GM06990 (cell line): ENCODE data around the gene HSD17B8.

Experiments
- DNase-seq: peaks from one replicate; pipeline ENCODE4 v3.0.0-alpha.2; 2011; ENCODE audit not compliant: insufficient read length; ENCODE audit errors: extremely low read depth
- H3K27me3 ChIP-seq: replicated peaks from 2 replicates; pipeline ENCODE4 v1.6.0; 2011; ENCODE audit warnings: low read length; ENCODE audit not compliant: control insufficient read depth, insufficient read depth
- H3K36me3 ChIP-seq: 2 replicates; pipeline ENCODE4 v1.5.1; 2011; ENCODE audit warnings: low read length; ENCODE audit not compliant: control insufficient read depth, insufficient read depth
- H3K4me3 ChIP-seq: replicated peaks from 2 replicates; pipeline ENCODE4 v1.5.1; 2011; ENCODE audit warnings: low read depth, mild to moderate bottlenecking, control low read depth, low read length
- TF ChIP-seq, protein P1 (sequence below): IDR thresholded peaks from 2 replicates; pipeline ENCODE4 v1.5.1; 2011; ENCODE audit warnings: low read length, control low read depth, mild to moderate bottlenecking, inconsistent platforms; ENCODE audit not compliant: insufficient read depth, poor library complexity, severe bottlenecking

The HSD17B8 gene

DNA sequence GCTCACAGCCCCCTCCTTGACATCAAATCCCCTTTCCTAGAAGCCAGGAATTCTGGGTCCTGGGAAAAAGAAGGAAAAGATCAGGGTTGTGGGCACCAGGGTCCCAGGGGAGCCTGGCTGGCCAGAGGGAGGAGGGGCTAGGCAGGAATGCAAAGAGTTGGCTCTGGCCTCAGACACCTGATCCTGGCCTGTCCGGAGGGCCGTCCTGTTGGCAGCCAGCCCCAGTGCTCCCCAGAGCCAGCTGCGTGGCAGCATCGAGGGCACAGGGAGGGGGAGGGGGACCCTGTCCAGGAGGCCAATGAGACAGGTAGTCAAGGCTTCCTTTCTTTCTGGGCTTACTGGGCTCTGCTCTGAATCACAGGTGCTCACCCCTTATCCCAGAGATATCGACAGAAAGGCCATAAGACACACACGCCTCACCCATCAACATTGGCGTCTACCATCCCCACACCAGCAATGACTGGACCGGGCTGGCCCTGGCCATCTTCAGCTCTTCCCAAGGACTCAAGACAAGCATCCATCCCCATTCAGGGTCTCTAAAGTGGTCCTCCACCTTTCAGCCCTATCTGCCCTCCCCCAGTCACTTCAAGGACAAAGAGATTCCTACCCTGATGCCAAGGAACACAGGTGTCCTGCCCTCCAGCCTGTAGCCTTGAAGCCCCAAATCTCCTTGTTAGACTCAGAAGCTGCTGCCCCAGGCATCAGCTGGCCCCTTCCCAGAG lies 12.9 kb upstream of the HSD17B8 start:
- peaks cover 3% of the 10 kb centered on the region for H3K27me3 ChIP-seq
- peaks cover 13% of the 10 kb centered on the region for H3K36me3 ChIP-seq
- no peak overlapping the region for H3K4me3 ChIP-seq
- DNase-seq: no peak
- TF ChIP-seq, protein P1, sequence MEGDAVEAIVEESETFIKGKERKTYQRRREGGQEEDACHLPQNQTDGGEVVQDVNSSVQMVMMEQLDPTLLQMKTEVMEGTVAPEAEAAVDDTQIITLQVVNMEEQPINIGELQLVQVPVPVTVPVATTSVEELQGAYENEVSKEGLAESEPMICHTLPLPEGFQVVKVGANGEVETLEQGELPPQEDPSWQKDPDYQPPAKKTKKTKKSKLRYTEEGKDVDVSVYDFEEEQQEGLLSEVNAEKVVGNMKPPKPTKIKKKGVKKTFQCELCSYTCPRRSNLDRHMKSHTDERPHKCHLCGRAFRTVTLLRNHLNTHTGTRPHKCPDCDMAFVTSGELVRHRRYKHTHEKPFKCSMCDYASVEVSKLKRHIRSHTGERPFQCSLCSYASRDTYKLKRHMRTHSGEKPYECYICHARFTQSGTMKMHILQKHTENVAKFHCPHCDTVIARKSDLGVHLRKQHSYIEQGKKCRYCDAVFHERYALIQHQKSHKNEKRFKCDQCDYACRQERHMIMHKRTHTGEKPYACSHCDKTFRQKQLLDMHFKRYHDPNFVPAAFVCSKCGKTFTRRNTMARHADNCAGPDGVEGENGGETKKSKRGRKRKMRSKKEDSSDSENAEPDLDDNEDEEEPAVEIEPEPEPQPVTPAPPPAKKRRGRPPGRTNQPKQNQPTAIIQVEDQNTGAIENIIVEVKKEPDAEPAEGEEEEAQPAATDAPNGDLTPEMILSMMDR: no peak

DNA sequence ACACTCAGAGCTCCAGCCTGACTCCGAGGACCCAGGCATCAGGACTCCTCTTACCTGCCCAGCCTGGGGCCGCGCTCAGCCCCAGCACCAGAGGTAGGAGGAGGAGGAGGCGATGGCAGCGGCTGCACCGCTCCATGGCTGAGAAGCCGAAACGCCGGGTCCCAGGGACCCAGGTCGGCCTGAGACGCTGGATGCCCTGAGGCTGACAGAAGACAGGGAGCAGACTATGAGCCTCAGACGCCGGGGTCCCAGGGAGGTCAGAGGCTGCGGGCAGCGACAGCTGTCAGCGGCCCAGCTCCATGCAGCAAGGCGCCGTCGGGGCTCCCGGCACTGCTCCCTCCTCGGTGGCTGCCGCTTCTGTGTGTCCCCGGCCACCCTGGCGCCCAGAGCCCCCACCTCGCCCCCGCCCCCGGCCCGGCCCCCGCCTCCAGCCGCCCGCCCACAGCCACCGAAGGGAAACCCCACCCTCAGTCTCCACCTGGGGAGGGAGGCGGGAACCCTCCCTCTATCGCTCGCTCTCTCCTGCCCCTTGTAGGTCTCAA lies 12.3 kb upstream of the HSD17B8 start, which contains the start of gene COL11A2:
Gene COL11A2 (minus strand): TSS at position 363 of the 542 bp plus-strand sequence. CDS start 227 bp downstream, at position 136.
- no peak for DNase-seq
- TF ChIP-seq, protein P1: no peak
- Histone ChIP-seq H3K27me3 (peaks cover 3% of the 10 kb centered on the region), H3K36me3 (peaks cover 13% of the 10 kb centered on the region), H3K4me3 (no peak within 1 kb of the TSS)

DNA sequence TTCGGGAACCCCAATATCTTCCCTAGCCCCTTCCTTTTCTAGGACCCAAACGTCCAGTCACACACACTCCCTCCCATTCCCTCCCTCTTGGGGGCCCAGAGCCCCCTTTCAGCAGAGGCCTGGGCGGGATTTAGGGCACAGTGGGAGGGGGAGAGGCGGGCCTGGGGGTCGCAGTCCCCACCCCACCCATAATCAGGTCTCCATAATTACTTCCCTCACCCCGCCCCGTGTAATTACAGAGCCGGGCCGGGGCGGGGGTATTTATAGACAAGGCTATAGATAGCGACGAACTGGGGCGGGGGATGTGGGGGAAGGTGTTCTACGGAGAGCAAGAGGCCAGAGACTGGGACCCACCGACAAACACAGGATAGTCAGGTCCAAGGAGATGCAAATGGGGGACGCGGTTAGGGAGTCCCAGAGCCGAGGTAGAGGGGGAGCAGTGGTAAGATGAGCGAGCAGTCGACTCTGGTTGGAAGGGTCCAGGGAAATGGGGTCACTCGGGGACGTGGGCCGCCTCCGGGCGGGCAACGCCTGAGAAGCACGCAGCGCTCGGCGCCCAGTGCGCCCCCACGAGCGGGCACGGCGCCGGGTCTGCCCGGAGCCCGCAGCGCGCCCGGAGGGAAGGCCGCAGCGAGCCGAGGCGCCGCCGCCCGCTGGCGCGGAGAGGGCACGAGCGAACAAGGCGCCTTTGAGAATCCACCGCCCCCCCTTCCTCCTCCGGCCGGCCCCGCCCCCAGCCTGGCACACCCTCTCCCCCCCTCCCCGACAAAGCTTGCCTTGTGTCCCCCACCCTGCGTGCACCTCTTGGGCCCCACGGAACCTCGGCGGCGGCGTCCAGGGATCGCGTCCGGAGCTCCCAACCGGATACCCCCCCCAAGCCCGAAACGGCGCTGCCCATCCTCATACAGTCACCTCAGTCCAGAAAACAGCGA lies 11.5 kb upstream of the HSD17B8 start:
- Histone ChIP-seq H3K36me3 (peaks cover 15% of the 10 kb centered on the region), H3K27me3 (peaks cover 3% of the 10 kb centered on the region), H3K4me3 (no peak overlapping the region)
- DNase-seq: no peak
- TF ChIP-seq, protein P1: no peak

DNA sequence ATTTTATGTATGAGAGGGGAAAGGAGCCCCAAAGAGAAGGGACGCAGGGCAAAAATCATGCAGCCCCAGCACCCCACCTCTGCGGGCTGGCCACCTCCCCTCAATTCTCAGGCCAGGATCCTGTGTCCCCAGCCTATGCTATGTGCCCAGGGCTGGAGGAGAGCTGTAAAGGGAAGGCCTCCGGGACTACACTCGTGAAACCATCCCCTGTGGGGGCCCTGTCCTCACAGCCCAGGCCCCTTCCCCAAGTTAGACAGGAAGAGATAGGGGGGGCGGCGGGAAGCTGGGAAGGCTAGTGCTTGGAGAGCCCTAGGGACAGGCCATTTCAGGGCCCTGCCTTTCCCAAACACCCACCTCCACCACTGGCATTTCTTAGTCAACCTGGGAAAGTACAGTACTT lies 10.8 kb upstream of the HSD17B8 start:
- H3K4me3 ChIP-seq: no peak overlapping the region
- H3K36me3 ChIP-seq: peaks cover 16% of the 10 kb centered on the region
- peaks cover 3% of the 10 kb centered on the region for H3K27me3 ChIP-seq
- no peak for DNase-seq
- TF ChIP-seq, protein P1: no peak

DNA sequence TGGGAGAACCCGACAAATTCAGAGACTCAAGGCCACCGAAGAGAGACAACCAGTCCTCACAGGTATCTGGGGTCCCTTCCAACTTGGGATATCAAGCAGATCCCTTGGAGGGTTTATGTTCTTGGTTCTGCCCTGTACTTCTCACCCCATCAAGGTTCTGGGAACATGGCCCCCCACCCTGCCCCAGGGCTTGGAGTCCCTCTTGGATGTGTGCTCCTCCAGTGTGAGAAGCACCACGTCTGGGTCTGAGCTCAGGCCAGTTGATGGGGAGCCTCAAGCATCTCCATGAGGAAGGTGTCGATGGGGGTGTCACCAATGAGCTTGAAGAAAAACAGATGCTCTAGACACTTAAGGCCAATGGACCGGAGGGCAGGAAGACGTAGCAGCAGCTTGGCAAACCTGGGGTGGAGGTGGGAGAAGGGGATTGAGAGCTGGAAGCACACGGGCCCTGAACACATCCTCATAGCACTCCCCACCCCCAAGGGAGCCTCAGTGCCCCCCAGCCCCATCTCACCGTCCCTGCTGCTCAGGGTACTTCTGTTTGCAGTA lies 9.9 kb upstream of the HSD17B8 start:
- DNase-seq: no peak
- H3K36me3 ChIP-seq: peaks cover 16% of the 10 kb centered on the region
- peaks cover 3% of the 10 kb centered on the region for H3K27me3 ChIP-seq
- H3K4me3 ChIP-seq: no peak overlapping the region
- TF ChIP-seq, protein P1: no peak
